ENCODE data around the gene XYLT1. TPM values are rescaled to one million over a fixed set of nuclear protein-coding genes. Genes with fewer than 3 reads are reported as not detected.

The XYLT1 gene
- total RNA-seq, 2 donors from 2014 or later: 32.4 to 33.1 TPM

- no peak for DNase-seq (ENCODE audit: low spot score)
- intact Hi-C loops (cut with DNase I): no loop called here
Measured at GRCh38 chr16:17439580-17439979, 31.2 kb downstream of the XYLT1 start.

DNA sequence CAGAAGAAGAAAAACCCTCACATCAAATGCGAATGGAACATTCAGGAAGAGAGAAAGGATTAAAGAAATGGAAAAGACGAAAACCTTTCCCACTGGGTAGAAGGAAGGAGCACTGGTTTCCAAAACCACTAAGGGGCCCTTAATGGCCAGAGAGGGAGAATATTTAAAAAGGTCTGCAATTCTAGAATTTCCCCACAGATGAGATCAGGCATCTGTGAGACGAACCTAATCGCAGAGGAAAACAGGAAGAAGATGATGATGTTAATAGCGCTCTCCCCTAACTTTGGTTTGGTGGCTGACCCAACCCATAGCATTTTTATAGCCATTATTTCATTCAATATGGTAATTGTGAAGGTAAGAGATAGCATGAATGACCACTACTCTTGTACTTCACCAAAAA is 32.8 kb downstream of the XYLT1 start:
- no peak for DNase-seq (ENCODE audit: low spot score)
- intact Hi-C loops (cut with DNase I): no loop called here

GRCh38 chr16:17437127-17437720 is 33.5 kb downstream of the XYLT1 start:
- intact Hi-C loops (cut with DNase I): no loop called here
- no peak for DNase-seq (ENCODE audit: low spot score)

DNA sequence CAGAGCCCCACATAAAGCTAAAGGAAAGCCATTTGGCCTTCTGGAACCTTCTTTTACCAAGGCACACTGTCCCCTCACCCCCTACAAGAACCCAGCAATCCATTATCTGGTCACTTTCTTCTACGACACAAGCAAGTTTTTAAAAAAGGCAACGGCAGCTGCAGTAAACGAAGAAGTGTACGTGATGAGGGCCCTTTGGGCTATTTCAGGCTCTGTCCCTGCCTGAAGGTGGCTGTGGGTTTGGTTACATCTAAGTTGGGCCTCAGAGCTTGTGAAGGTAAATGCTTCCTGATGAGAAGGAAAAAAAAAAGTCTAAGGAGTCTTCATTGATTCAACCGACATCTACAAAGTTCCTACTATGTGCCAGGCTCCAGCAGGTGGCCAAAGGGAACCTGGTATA is 35.4 kb downstream of the XYLT1 start:
- no peak for DNase-seq (ENCODE audit: low spot score)
- intact Hi-C loops (cut with DNase I): no loop called here

GRCh38 chr16:17433577-17434451 is 36.9 kb downstream of the XYLT1 start:
- DNase-seq (ENCODE audit: low spot score): no peak
- intact Hi-C loops (cut with DNase I): no loop called here

- intact Hi-C loops (cut with DNase I): no loop called here
- DNase-seq (ENCODE audit: low spot score): no peak
Measured at GRCh38 chr16:17432901-17433576, 37.7 kb downstream of the XYLT1 start.

GRCh38 chr16:17431968-17432625 is 38.7 kb downstream of the XYLT1 start:
- no peak for DNase-seq (ENCODE audit: low spot score)
- intact Hi-C loops (cut with DNase I): no loop called here

DNA sequence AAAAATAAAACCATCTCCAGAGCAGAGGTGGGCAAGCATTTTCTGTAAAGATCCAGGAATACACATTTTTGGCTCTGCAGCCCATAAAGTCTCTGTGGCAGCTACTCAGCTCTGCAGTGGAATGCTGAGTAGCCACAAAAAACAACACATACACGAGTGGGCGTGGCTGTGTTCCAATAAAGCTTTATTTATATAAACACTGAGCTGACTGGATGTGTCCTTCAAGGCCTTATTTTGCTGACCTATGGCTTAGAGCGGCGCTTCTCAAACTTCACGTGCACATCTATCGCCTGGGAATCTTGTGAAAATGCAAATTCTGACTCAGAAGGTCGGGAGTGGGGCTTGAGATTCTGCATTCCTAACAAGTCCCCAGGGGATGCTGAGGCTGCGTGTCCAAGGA is 39.7 kb downstream of the XYLT1 start:
- intact Hi-C loops (cut with DNase I): no loop called here
- no peak for DNase-seq (ENCODE audit: low spot score)

GRCh38 chr16:17426451-17426850 is 44.3 kb downstream of the XYLT1 start:
- no peak for DNase-seq (ENCODE audit: low spot score)
- intact Hi-C loops (cut with DNase I): no loop called here

DNA sequence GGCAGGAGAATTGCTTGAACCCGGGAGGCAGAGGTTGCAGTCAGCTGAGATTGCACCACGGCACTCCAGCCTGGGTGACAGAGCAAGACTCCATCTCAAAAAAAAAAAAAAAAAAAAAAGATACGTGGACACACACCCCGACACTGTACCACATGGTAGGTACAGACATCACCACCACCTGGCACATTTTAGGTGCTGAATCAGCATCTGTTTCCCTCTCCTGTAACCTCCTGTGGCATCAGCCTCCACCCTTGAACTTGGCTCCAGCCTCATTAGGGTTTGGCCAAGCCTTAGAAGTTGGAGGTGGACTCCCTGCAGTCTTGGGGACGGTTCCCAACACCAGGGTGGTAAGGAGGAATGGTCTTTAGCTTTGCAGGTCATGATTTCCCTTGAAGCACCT is 46.0 kb downstream of the XYLT1 start:
- DNase-seq (ENCODE audit: low spot score): no peak
- intact Hi-C loops (cut with DNase I): loop anchor here in 1 of 2 donors (5.0 kb wide), 1 partner anchor 108 kb away; no protein-coding TSS in a partner anchor

DNA sequence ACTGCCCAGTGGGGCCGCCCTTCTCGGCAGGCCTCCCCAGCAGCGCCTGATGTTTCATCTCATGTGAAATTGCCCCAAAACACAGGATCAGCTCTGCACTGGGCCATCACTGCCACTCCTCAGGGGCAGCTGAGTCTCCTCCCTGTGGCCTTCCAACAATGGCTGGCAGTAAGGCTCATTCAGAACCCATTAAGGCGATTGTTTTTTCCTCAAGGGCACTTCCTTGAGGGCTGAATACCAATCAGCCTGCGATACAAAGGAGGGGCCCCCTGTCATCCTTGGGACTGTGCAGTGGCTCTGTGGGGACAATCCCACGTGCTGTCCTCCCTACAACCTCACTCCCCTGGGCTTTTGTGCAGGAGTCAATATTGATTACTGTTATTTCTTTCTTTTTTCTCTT is 47.5 kb downstream of the XYLT1 start:
- intact Hi-C loops (cut with DNase I): loop anchor here in 1 of 2 donors (5.0 kb wide), 1 partner anchor 109 kb away; no protein-coding TSS in a partner anchor
- no peak for DNase-seq (ENCODE audit: low spot score)

DNA sequence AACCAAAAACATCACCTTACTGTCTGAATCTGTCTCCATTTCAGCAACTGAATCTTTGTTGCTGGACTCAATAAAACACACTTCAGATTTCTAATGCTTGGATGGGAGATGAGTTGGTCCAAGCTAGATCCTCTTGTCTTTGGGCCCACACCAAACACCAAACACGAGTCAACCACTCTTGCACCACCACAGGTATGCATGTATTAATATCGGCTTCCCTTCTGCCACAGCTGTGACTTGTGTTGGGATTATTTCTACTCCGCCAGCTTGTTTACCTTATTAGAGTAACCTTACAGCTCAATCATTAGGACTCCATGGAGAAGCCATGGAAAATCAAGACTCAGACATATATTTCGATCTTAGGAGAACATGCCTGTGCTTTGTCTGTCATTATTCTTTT is 49.9 kb downstream of the XYLT1 start:
- intact Hi-C loops (cut with DNase I): loop anchor here in 1 of 2 donors (5.0 kb wide), 1 partner anchor 111 kb away; no protein-coding TSS in a partner anchor
- DNase-seq (ENCODE audit: low spot score): no peak

GRCh38 chr16:17419266-17419665 is 51.5 kb downstream of the XYLT1 start:
- DNase-seq (ENCODE audit: low spot score): no peak
- intact Hi-C loops (cut with DNase I): no loop called here

GRCh38 chr16:17417740-17418139 is 53.0 kb downstream of the XYLT1 start:
- intact Hi-C loops (cut with DNase I): no loop called here
- DNase-seq (ENCODE audit: low spot score): no peak

- no peak for DNase-seq (ENCODE audit: low spot score)
- intact Hi-C loops (cut with DNase I): no loop called here
Measured at GRCh38 chr16:17416461-17417311, 54.1 kb downstream of the XYLT1 start.

DNA sequence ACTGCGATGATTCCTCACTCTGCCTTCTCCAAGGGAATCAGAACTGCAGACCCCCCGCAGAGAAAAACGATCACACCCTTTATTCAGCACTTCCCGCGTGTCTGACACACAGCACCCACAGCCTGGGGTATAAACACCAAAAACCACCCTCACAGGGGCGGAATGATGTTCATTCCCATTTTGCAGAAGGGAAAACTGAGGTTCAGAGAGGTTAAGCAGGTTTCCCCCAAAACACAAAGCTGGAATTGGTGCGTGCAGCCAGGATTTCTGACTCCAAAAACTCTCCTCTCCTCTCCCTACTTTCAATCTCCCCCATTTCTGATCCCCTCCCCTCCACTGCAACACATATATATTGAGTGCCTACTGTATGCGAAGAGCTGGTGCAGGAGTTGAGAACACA is 55.8 kb downstream of the XYLT1 start:
- no peak for DNase-seq (ENCODE audit: low spot score)
- intact Hi-C loops (cut with DNase I): no loop called here

GRCh38 chr16:17414421-17414820 is 56.3 kb downstream of the XYLT1 start:
- DNase-seq (ENCODE audit: low spot score): no peak
- intact Hi-C loops (cut with DNase I): no loop called here

DNA sequence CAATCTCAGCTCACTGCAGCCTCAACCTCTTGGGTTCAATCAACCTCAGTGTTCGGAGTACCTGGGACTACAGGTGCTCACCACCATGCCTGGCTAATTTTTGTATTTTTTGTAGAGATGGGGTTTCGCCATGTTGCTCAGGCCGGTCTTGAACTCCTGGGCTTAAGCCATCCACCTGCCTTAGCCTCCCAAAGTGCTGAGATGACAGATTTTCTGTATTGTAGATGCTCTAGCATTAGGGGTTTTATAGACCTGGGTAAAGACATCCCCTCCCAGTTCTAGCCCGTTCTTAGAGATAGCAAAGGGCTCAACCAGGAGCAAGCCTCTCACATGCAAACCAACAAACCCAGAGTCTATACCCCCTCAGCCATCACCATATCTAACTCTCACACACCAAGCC is 57.3 kb downstream of the XYLT1 start:
- intact Hi-C loops (cut with DNase I): no loop called here
- no peak for DNase-seq (ENCODE audit: low spot score)

- intact Hi-C loops (cut with DNase I): no loop called here
- DNase-seq (ENCODE audit: low spot score): no peak
Measured at GRCh38 chr16:17412791-17413190, 58.0 kb downstream of the XYLT1 start.
